Kidney epithelial cell (primary cell): Measurements from ENCODE around the gene DCANP1. TPM values are rescaled to one million over a fixed set of nuclear protein-coding genes. Genes with fewer than 3 reads are reported as not detected.

Source experiments
- DNase-seq: peaks from one replicate; pipeline ENCODE4 v3.0.0-alpha.2; 2010; ENCODE audit warnings: low read depth
- H3K27me3 ChIP-seq: 2 replicates; pipeline ENCODE4 v1.6.0; 2011; ENCODE audit warnings: low read length; ENCODE audit not compliant: control insufficient read depth, insufficient read depth
- H3K36me3 ChIP-seq: 2 replicates; pipeline ENCODE4 v1.5.1; 2011; ENCODE audit warnings: low read length; ENCODE audit not compliant: control insufficient read depth, insufficient read depth
- H3K4me3 ChIP-seq: 2 replicates; pipeline ENCODE4 v1.5.1; 2011; ENCODE audit warnings: low read depth, mild to moderate bottlenecking, control low read depth, low read length
- total RNA-seq: library from RNA; depleted of rRNA; stranded (reverse); fragments of >200 nt; gene quantifications from 2 replicates; pipeline ENCODE4 v1.2.3, GENCODE V29; 2015
- TF ChIP-seq, protein P1 (sequence below): IDR thresholded peaks from 2 replicates; pipeline ENCODE4 v1.5.1; 2011; ENCODE audit warnings: mild to moderate bottlenecking, moderate library complexity, low read length, control low read depth, inconsistent platforms; ENCODE audit not compliant: insufficient read depth, poor library complexity, severe bottlenecking

The DCANP1 gene
- total RNA-seq, 1 donor from 2014 or later = not detected

DNA sequence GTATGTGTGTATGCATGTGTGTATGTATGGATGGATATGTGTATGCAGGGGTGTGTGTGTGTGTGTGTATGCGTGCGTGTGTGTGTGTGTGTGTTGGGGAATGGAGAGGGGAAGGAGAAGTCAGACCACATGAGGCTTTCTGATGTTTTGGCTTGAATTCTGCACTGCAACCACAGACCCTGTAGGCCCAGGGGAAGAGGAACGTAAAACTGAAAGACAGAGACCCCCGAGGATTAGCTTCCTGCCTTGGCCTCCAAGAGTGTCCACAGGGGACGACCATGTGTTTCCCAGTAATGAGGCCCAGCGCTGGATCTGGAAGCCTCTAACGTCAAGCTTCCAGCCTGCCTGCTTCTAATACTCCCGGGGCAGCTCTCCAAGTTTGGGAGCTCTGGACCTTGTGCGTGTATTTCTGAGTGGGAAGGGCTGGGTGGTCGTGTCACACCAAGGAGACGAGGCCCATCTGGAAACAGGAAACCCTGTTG, 5.8 kb downstream of the DCANP1 start:
- Histone ChIP-seq H3K27me3 (peaks cover 2% of the 10 kb centered on the region), H3K36me3 (no peaks in the 10 kb centered on the region), H3K4me3 (no peak overlapping the region)
- TF ChIP-seq, protein P1, sequence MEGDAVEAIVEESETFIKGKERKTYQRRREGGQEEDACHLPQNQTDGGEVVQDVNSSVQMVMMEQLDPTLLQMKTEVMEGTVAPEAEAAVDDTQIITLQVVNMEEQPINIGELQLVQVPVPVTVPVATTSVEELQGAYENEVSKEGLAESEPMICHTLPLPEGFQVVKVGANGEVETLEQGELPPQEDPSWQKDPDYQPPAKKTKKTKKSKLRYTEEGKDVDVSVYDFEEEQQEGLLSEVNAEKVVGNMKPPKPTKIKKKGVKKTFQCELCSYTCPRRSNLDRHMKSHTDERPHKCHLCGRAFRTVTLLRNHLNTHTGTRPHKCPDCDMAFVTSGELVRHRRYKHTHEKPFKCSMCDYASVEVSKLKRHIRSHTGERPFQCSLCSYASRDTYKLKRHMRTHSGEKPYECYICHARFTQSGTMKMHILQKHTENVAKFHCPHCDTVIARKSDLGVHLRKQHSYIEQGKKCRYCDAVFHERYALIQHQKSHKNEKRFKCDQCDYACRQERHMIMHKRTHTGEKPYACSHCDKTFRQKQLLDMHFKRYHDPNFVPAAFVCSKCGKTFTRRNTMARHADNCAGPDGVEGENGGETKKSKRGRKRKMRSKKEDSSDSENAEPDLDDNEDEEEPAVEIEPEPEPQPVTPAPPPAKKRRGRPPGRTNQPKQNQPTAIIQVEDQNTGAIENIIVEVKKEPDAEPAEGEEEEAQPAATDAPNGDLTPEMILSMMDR = no peak
- DNase-seq = no peak

DNA sequence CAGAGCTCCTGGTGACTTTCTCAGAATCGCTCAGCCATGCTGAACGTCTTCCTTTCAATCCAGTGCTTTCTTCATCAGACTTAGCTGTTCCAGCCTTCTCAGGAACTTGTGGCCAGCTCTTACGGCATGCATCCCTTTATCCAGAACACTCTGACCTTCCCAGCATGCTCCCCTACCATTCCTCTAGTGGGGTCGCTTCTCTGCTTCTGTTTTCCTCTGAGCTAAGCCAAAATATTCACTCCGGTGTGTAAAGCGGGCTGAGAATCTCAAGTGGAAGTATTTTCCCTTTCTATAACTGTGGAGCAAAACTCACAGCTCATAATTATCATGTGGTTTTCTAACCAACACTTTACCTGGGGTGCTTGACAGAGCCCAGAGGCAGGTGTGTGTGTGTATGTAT, 6.2 kb downstream of the DCANP1 start:
- TF ChIP-seq, protein P1 = no peak
- Histone ChIP-seq H3K36me3 (no peaks in the 10 kb centered on the region), H3K4me3 (no peak overlapping the region), H3K27me3 (peaks cover 2% of the 10 kb centered on the region)
- DNase-seq = no peak

DNA sequence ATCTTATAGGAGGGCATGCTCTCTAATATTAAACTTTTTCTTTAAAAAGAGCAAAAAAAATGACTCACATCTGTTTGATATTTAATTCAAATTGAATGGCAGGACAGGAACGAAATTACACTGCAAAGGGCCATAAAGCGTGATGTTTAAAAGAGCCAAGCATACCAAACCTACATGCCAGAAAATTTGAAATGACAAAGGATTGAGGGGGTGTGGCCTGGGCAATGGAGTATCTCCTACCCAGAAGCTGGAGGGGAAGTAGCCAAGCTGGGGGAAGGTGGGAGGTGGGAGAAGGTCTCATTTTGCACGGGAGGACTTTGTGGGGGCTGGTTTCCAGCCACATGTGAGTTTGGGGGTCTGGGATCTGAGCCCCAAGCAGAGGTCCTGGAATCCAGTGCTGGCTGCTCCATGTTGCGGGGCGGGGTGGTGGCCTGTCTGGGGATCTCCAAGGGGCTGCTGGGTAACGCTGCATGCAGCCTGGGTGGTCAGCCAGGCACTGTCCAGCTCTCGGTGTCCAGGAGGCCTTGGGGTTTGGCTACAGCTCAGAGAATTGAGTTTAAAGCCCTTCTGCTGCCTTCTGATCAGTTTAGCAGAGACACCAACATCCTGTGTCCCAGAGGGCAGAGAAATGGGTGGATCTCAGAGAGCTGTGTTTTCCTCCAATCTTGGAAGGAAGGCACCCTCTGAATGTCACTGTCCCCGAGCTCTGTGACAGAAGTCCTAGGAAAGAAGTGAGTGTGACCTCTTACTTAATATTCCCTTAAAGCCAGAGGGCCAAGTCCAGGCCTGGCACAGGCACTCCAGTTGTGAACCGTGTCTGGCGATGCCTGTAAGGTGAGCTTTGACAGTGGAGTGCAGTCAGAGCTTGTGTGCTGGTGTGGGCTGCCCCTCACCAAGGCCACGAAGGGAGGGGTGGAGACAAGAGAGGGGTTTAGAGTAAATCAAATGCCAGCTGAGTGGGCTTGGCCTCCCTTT, 7.6 kb downstream of the DCANP1 start:
- no peak overlapping the region for H3K4me3 ChIP-seq
- no peak for DNase-seq
- H3K27me3 ChIP-seq = peaks cover 14% of the 10 kb centered on the region
- TF ChIP-seq, protein P1 = no peak
- no peaks in the 10 kb centered on the region for H3K36me3 ChIP-seq

DNA sequence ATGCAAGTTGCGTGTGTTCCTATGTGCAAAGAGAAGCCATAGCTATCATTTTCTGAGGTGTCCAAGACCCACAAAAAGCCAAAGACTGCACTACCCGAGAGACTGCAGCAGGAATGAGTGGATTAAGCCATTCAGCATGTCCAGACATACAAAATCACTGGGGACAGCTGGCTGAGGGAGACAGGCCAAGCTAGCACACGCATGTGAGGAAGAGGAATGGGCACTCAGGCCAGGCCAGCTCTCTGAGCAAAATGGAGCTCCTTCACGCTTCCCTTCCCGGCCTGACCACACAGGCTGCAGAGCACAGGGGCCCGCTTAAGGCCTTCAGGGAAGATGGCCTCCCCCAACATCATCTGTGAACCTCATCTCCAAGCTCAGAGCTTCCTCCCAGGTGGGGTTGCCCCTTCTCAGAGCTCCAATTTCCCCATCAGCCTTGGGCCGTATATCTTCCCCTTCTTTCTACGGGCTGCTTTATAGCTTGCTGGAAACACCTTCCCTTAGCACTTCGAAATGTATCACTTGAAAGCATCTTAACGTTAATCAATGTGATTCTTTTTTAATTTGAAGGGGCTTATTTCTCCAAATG, 8.4 kb downstream of the DCANP1 start:
- H3K4me3 ChIP-seq = no peak overlapping the region
- H3K27me3 ChIP-seq = peaks cover 19% of the 10 kb centered on the region
- DNase-seq = no peak
- H3K36me3 ChIP-seq = no peaks in the 10 kb centered on the region
- TF ChIP-seq, protein P1 = no peak

DNA sequence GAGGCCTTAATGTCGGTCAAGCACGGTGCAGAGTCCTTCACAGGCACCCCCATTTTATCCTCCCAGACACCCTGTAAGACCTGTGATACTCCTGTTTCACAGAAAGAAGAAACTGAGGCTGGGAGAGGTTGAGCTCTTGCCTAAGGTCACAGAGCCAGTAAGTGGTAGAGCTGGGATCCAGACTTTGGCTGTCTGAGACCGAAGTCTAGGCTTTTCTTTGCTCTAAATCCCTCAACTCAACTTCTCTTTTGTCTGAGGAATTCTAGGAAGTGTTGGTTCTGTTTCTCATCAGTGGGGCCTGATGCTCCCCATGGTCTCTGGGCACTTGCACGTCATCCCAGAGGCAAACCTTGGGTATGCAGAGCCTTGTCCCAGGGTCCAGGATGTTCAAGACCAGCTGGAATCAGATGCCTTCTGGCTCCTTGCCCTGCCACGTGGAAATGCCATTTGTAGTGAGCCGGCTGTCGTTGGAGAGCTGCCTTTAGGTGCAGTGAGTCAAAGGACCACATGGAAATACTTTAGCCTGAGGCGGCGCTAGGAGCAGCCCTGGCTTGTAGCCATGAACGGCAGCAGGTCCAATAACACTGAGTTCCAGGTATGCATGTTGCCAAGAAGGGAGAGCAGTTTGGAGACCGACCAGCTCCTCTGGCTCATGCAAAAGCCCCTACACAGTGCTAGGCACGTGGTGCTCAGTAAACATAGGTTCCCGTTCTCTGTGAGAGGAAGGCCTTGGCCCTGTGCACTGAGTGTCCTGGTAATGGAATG, 9.2 kb downstream of the DCANP1 start:
- no peak for DNase-seq
- TF ChIP-seq, protein P1 = no peak
- H3K27me3 ChIP-seq = peaks cover 19% of the 10 kb centered on the region
- H3K36me3 ChIP-seq = no peaks in the 10 kb centered on the region
- no peak overlapping the region for H3K4me3 ChIP-seq
